Activated CD8-positive, alpha-beta memory T cell treated with anti-CD3 and anti-CD28 coated beads for 1 hour (primary cell): ENCODE results near the gene CPT1C.
A peak's percentile ranks its signal among the peaks of the same experiment; 100 is the strongest.
"Not testable (repeated sequence)": the region's sequence is repeated elsewhere in the genome, so short reads cannot be mapped to it uniquely, and the experiment has no call there.

Source experiments
- DNase-seq, 2 donors: peaks; one replicate each; pipeline ENCODE4 v3.0.0-alpha.2; 2020; ENCODE audit warnings: low read depth in 1 of 2; ENCODE audit errors: extremely low read depth in 1 of 2

Gene CPT1C

GRCh38 chr19:49700563-49700962 is 9.6 kb downstream of the CPT1C start:
- no peak for DNase-seq

- no peak for DNase-seq
Observed at GRCh38 chr19:49701271-49701786, 10.4 kb downstream of the CPT1C start.

- no peak for DNase-seq
Observed at GRCh38 chr19:49704888-49705642, 14.1 kb downstream of the CPT1C start.

- no peak for DNase-seq
Observed at GRCh38 chr19:49705919-49706318, 15.0 kb downstream of the CPT1C start.

GRCh38 chr19:49710372-49710951 is 19.5 kb downstream of the CPT1C start:
- DNase-seq = no peak

GRCh38 chr19:49712397-49712859 is 21.5 kb downstream of the CPT1C start:
- DNase-seq = no peak

- no peak for DNase-seq
Observed at GRCh38 chr19:49713236-49713845, 22.4 kb downstream of the CPT1C start.

DNA sequence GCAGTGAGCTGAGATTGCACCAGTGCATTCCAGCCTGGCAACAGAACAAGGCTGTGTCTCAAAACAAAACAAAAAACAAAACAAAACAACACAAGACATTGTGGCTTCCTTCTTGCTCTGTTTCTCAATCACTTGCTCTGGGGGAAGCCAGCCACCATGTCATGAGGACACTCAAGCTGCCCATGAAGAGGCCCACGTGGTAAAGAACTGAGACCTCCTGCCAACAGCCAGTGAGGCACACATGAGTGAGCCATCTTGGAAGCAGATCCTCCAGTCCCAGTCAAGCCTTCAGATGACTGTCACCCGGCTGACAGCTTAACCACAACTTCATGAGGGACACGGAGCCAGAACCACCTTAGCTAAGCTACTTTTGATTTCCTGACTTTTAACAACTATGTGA is 25.2 kb downstream of the CPT1C start:
- DNase-seq = no peak

- no peak for DNase-seq
Observed at GRCh38 chr19:49718511-49718910, 27.6 kb downstream of the CPT1C start.

- DNase-seq = no peak
Observed at GRCh38 chr19:49718991-49719390, 28.1 kb downstream of the CPT1C start.

GRCh38 chr19:49719420-49719819 is 28.5 kb downstream of the CPT1C start:
- not testable (repeated sequence) for DNase-seq

- DNase-seq = no peak
Observed at GRCh38 chr19:49727217-49728030, 36.5 kb downstream of the CPT1C start.

DNA sequence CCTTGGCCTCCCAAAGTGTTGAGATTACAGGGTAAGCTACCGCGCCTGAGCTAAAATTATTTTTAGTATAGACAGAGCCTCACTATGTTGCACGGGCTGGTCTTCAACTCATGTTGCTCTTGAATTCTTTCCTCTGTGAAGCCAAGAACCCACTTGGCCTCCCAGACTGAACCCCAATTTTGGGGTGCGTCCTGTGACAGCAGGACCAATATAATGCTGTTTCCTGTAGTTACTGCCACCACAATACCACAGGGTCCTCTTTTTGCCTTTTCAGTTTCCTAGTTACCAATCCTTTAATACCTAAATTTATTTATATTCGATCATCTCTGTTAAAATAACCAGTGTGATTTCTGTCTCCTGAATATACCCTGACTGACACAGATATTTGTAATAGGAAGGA is 39.2 kb downstream of the CPT1C start:
- no peak for DNase-seq

DNA sequence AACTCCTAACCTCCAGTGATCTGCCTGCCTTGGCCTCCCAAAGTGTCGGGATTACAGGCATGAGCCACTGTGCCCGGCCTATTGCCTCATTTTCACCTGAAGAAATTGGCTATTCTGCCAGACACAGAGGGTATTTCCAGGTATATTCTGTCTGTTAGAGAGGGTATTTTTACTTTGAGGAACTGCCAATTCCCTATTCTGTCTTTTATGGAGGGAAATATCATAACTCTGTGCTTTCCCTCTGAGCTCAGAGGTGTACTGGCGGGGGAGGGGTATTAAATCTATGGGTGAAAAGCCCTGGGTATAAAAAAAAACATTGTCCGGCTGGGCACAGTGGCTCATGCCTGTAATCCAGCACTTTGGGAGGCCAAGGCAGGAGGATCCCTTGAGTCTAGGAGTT is 47.4 kb downstream of the CPT1C start:
- no peak for DNase-seq

DNA sequence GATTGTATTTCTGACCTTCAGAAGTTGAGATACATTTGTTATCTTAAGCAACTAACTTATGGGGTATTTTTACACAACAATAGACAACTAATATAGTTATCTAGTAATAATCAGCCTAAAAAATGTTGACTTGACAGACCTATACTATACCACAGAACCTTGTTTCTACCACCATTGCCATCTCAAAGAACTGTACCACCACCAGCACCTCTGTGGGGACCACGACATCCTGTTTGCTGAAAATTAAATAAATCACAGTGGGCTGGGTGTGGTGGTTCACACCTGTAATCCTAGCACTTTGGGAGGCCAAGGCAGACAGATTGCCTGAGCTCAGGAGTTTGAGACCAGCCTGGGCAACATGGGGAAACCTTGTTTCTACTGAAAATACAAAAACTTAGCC is 48.2 kb downstream of the CPT1C start:
- DNase-seq = no peak

- DNase-seq = no peak
Observed at GRCh38 chr19:49739933-49740332, 49.0 kb downstream of the CPT1C start.

GRCh38 chr19:49741210-49741844 is 50.4 kb downstream of the CPT1C start:
- no peak for DNase-seq

DNA sequence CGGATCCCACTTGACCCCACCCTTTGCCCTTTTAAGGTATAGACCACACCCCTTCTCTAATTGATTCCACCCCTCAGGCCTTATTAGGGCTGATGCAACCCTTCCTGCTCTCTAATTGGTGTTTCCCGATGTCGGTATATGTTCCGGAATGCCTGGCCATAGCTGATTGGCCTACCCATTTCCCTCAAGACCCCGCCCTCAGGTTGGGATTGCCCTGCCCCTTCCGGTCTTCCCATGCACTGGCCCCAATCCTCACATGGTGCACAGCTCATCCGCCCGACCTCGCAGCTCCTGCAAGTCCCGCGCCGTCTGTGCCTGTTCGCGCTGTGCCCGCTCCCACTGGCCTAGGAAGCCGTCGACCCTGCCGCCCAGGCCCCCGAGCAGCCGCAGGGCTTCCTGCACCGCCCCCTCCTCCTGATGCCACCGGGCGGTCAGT is 54.0 kb downstream of the CPT1C start:
- no peak for DNase-seq

DNA sequence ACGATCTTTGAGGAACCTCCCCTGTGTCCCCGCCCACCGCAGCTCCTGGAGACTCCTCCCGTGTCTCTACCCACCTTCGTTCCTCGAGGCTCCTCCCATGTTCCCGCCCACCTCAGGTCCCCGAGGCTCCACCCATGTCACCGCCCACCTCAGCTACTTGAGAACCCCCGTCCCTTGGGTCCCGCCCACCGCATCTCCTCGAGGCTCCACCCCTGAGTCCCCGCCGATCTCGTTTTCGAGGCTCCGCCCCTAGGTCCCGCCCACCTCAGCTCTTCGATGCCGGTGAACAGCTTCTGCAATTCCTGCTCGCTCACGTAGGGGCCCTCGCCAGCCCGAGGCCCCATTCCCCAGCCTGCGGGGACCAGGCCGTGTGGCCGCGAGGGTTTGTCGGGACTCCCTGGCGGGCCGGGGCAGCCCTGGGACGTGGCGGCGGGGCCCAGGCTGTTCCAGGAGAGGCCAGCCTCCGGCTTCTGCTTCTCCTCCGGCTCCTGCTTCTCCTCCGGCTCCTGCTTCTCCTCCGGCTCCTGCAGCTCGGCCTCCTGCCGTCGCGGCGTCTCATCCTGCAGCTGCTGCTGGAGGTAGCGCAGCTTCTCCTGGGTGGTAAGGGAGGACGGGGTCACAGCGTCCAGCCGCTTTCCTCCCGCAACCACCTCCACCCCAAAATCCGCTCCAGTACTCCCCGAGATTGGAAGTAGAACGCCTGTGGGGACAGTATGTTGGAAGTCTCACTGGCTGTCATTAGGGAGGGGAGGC is 55.5 kb downstream of the CPT1C start:
- peak in 1 of 2 donors; percentile 14 for DNase-seq
